Hepatocyte (in vitro differentiated cells): ENCODE results near the gene GSTO1. TPM values are rescaled to one million over a fixed set of nuclear protein-coding genes. Genes with fewer than 3 reads are reported as not detected.

Source experiments
- DNase-seq: peaks from one replicate; pipeline ENCODE4 v3.0.0-alpha.2; 2016; ENCODE audit warnings: low spot score
- H2AFZ ChIP-seq: fragments of 200-600 bp; sonication (generic); 2 replicates; pipeline ENCODE4 v1.6.0; 2016; ENCODE audit warnings: antibody characterized with exemption, mild to moderate bottlenecking
- H3K27ac ChIP-seq: fragments of 200-600 bp; sonication (generic); 2 replicates; pipeline ENCODE4 v1.5.1; 2016; ENCODE audit warnings: mild to moderate bottlenecking
- H3K27me3 ChIP-seq: fragments of 200-600 bp; sonication (generic); 2 replicates; pipeline ENCODE4 v1.6.1; 2016
- H3K36me3 ChIP-seq: fragments of 200-600 bp; sonication (generic); replicated peaks from 2 replicates; pipeline ENCODE4 v1.5.1; 2016; ENCODE audit warnings: low read depth; ENCODE audit not compliant: insufficient read depth
- H3K4me1 ChIP-seq: fragments of 200-600 bp; sonication (generic); 2 replicates; pipeline ENCODE4 v1.5.1; 2016; ENCODE audit warnings: mild to moderate bottlenecking, moderate library complexity; ENCODE audit not compliant: insufficient read depth
- H3K4me2 ChIP-seq: fragments of 200-600 bp; sonication (generic); 2 replicates; pipeline ENCODE4 v1.6.0; 2016
- H3K4me3 ChIP-seq: fragments of 200-600 bp; sonication (generic); 2 replicates; pipeline ENCODE4 v1.5.1; 2016; ENCODE audit warnings: mild to moderate bottlenecking
- H3K79me2 ChIP-seq: fragments of 200-600 bp; sonication (generic); 2 replicates; pipeline ENCODE4 v1.6.0; 2017; ENCODE audit warnings: mild to moderate bottlenecking
- H3K9me2 ChIP-seq: fragments of 200-600 bp; sonication (generic); replicated peaks from 2 replicates; pipeline ENCODE4 v1.6.0; 2017; ENCODE audit warnings: mild to moderate bottlenecking; ENCODE audit not compliant: insufficient read depth
- H3K9me3 ChIP-seq: fragments of 200-600 bp; sonication (generic); 2 replicates; pipeline ENCODE4 v1.5.1; 2016; ENCODE audit warnings: low read depth, mild to moderate bottlenecking
- H4K20me1 ChIP-seq: fragments of 200-600 bp; sonication (generic); 2 replicates; pipeline ENCODE4 v1.6.0; 2016; ENCODE audit warnings: mild to moderate bottlenecking; ENCODE audit not compliant: insufficient read depth, poor library complexity, severe bottlenecking
- CTCF ChIP-seq: fragments of 200-600 bp; sonication (generic); IDR thresholded peaks from 2 replicates; pipeline ENCODE4 v1.5.1; 2016; ENCODE audit warnings: antibody characterized with exemption, mild to moderate bottlenecking; ENCODE audit not compliant: poor library complexity
- EZH2 ChIP-seq: fragments of 200-600 bp; sonication (generic); IDR thresholded peaks from 2 replicates; pipeline ENCODE4 v1.6.1; 2016; ENCODE audit warnings: antibody characterized with exemption, mild to moderate bottlenecking, borderline replicate concordance
- EZH2phosphoT487 ChIP-seq: fragments of 200-600 bp; sonication (generic); IDR thresholded peaks from one replicate; pipeline ENCODE4 v1.6.1; 2018; ENCODE audit warnings: antibody characterized with exemption, mild to moderate bottlenecking, low read depth, moderate library complexity; ENCODE audit not compliant: unreplicated experiment, severe bottlenecking
- WGBS: methylation state at CpG from one replicate; pipeline ENCODE4 v1.1.6; 2016; ENCODE audit warnings: low lambda C conversion rate; ENCODE audit errors: missing lambda C conversion rate; 5-methylcytosine and 5-hydroxymethylcytosine counted together
- polyA plus RNA-seq: library from polyadenylated mRNA; unstranded; fragments of >200 nt; fragmentation: Nextera tagmentation; extraction: Ambion mirVana; gene quantifications from 2 replicates; pipeline ENCODE4 v1.2.1, GENCODE V29; 2016
- total RNA-seq: library from RNA; depleted of rRNA; stranded (reverse); fragments of >200 nt; gene quantifications from 2 replicates; pipeline ENCODE4 v1.2.3, GENCODE V29; 2014

The GSTO1 gene
- total and polyA plus RNA-seq, 2 experiments from 2014 or later, result 220 to 328 TPM

DNA sequence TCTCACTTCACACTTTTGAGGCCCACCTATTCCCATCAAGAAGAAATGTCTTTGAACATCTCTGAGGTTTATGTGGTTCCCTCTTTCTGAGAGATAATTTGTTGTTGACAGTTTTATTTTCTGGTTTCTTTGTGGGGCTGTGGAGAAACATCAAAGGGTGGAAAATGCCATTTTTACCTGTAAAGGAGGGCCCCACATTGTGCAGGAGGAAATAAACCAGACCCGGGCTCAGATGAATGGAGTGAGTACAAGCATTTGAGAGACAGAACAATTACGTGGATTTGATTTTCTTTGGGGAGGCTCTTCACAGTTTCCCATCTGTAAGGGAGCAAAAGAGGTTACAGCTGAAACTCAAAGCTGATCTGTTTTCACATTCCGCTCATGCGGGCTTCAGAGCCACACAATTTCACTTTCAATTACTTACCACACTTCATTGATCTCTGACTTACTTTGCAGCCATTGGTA is 53.8 kb downstream of the GSTO1 start:
- Histone ChIP-seq H3K27me3 (no peaks in the 10 kb centered on the region), H2AFZ (no peak overlapping the region)

GRCh38 chr10:104309980-104310978 is 55.6 kb downstream of the GSTO1 start:
- WGBS, result 94% methylated on average over 15 of the region's 15 CpGs
- H3K27me3 ChIP-seq, result no peaks in the 10 kb centered on the region
- no peak overlapping the region for H3K4me2 ChIP-seq
- no peaks in the 10 kb centered on the region for H3K9me3 ChIP-seq
- no peak overlapping the region for H3K4me3 ChIP-seq
- no peak for DNase-seq
- H3K79me2 ChIP-seq, result no peaks in the 10 kb centered on the region
- no peak for TF ChIP-seq EZH2
- no peak for TF ChIP-seq CTCF
- no peak for TF ChIP-seq EZH2phosphoT487
- H3K27ac ChIP-seq, result no peak overlapping the region
- H4K20me1 ChIP-seq, result peaks cover 3% of the 10 kb centered on the region
- H2AFZ ChIP-seq, result no peak overlapping the region
- no peaks in the 10 kb centered on the region for H3K4me1 ChIP-seq
- H3K36me3 ChIP-seq, result no peaks in the 10 kb centered on the region
- H3K9me2 ChIP-seq, result no peaks in the 10 kb centered on the region

More for the DNA sequence above, 53.8 kb downstream of the GSTO1 start:
- no peaks in the 10 kb centered on the region for H4K20me1 ChIP-seq
- no peak for DNase-seq
- no peaks in the 10 kb centered on the region for H3K36me3 ChIP-seq
- H3K9me2 ChIP-seq, result no peaks in the 10 kb centered on the region
- no peaks in the 10 kb centered on the region for H3K79me2 ChIP-seq
- WGBS, result 53% methylated on average over 4 of the region's 4 CpGs
- H3K4me3 ChIP-seq, result no peak overlapping the region
- H3K4me2 ChIP-seq, result no peak overlapping the region
- no peaks in the 10 kb centered on the region for H3K9me3 ChIP-seq
- H3K4me1 ChIP-seq, result no peaks in the 10 kb centered on the region
- no peak overlapping the region for H3K27ac ChIP-seq
- no peak for TF ChIP-seq CTCF
- TF ChIP-seq EZH2phosphoT487, result no peak
- no peak for TF ChIP-seq EZH2

GRCh38 chr10:104311184-104311720 is 56.6 kb downstream of the GSTO1 start:
- H3K79me2 ChIP-seq, result peaks cover 2% of the 10 kb centered on the region
- no peaks in the 10 kb centered on the region for H3K9me3 ChIP-seq
- WGBS, result 94% methylated on average over 5 of the region's 5 CpGs
- H3K4me3 ChIP-seq, result no peak overlapping the region
- DNase-seq, result no peak
- peaks cover 3% of the 10 kb centered on the region for H4K20me1 ChIP-seq
- H3K27ac ChIP-seq, result no peak overlapping the region
- H3K9me2 ChIP-seq, result no peaks in the 10 kb centered on the region
- H2AFZ ChIP-seq, result no peak overlapping the region
- H3K36me3 ChIP-seq, result no peaks in the 10 kb centered on the region
- H3K27me3 ChIP-seq, result no peaks in the 10 kb centered on the region
- H3K4me1 ChIP-seq, result no peaks in the 10 kb centered on the region
- TF ChIP-seq CTCF (no peak), EZH2phosphoT487 (no peak), EZH2 (no peak)
- no peak overlapping the region for H3K4me2 ChIP-seq
